Neural progenitor cell (in vitro differentiated cells): ENCODE data around the gene AHI1. TPM values are rescaled to one million over a fixed set of nuclear protein-coding genes. Genes with fewer than 3 reads are reported as not detected.

Experiments used
- DNase-seq: peaks from one replicate; pipeline ENCODE4 v3.0.0-alpha.2; 2016; ENCODE audit warnings: low spot score
- H2AFZ ChIP-seq: fragments of 200-600 bp; sonication (generic); replicated peaks from 2 replicates; pipeline ENCODE4 v1.6.1; 2016; ENCODE audit warnings: antibody characterized with exemption
- H3F3A ChIP-seq: fragments of 200-600 bp; sonication (generic); 2 replicates; pipeline ENCODE4 v1.6.1; 2016; ENCODE audit warnings: antibody characterized with exemption, low read depth
- H3K27ac ChIP-seq: fragments of 200-600 bp; sonication (generic); 2 replicates; pipeline ENCODE4 v1.5.1; 2016; ENCODE audit warnings: mild to moderate bottlenecking
- H3K27me3 ChIP-seq: fragments of 200-600 bp; sonication (generic); 2 replicates; pipeline ENCODE4 v1.6.1; 2016; ENCODE audit warnings: mild to moderate bottlenecking, moderate library complexity
- H3K36me3 ChIP-seq: fragments of 200-600 bp; sonication (generic); 2 replicates; pipeline ENCODE4 v1.5.1; 2016
- H3K4me1 ChIP-seq: fragments of 200-600 bp; sonication (generic); 2 replicates; pipeline ENCODE4 v1.6.1; 2016; ENCODE audit warnings: mixed run types
- H3K4me2 ChIP-seq: fragments of 200-600 bp; sonication (generic); 2 replicates; pipeline ENCODE4 v1.6.1; 2016
- H3K4me3 ChIP-seq: fragments of 200-600 bp; sonication (generic); 2 replicates; pipeline ENCODE4 v1.5.1; 2016
- H3K79me2 ChIP-seq: fragments of 200-600 bp; sonication (generic); 2 replicates; pipeline ENCODE4 v1.6.1; 2016; ENCODE audit warnings: low read depth
- H3K9ac ChIP-seq: fragments of 200-600 bp; sonication (generic); 2 replicates; pipeline ENCODE4 v1.6.1; 2016
- H3K9me3 ChIP-seq: fragments of 200-600 bp; sonication (generic); 2 replicates; pipeline ENCODE4 v1.5.1; 2016; ENCODE audit warnings: low read depth
- H4K20me1 ChIP-seq: fragments of 200-600 bp; sonication (generic); 2 replicates; pipeline ENCODE4 v1.6.1; 2016; ENCODE audit warnings: low read depth
- H3K27ac Mint-ChIP-seq: 3 replicates; pipeline ENCODE4 v1.8.0; 2021; ENCODE audit warnings: mixed read lengths
- H3K27me3 Mint-ChIP-seq: 2 replicates; pipeline ENCODE4 v1.8.0; 2022; ENCODE audit warnings: low read depth, mild to moderate bottlenecking, inconsistent platforms, moderate library complexity, mixed read lengths; ENCODE audit not compliant: insufficient read depth
- H3K36me3 Mint-ChIP-seq: 3 replicates; pipeline ENCODE4 v1.8.0; 2021; ENCODE audit warnings: mixed read lengths
- H3K4me1 Mint-ChIP-seq: 3 replicates; pipeline ENCODE4 v1.8.0; 2021; ENCODE audit warnings: mixed read lengths
- H3K4me3 Mint-ChIP-seq: 3 replicates; pipeline ENCODE4 v1.8.0; 2021; ENCODE audit warnings: mild to moderate bottlenecking, moderate library complexity, mixed read lengths
- H3K9me3 Mint-ChIP-seq: 3 replicates; pipeline ENCODE4 v1.8.0; 2020; ENCODE audit warnings: mixed read lengths
- CTCF ChIP-seq: fragments of 200-600 bp; sonication (generic); IDR thresholded peaks from 2 replicates; pipeline ENCODE4 v1.5.1; 2017; ENCODE audit warnings: antibody characterized with exemption, mild to moderate bottlenecking
- EZH2 ChIP-seq: fragments of 200-600 bp; sonication (generic); IDR thresholded peaks from 2 replicates; pipeline ENCODE4 v1.6.1; 2017; ENCODE audit warnings: antibody characterized with exemption, mild to moderate bottlenecking, moderate library complexity
- EZH2phosphoT487 ChIP-seq: fragments of 200-600 bp; sonication (generic); IDR thresholded peaks from 2 replicates; pipeline ENCODE4 v1.6.1; 2017; ENCODE audit warnings: antibody characterized with exemption
- total RNA-seq: library from RNA; depleted of rRNA; stranded (reverse); fragments of >200 nt; gene quantifications from 2 replicates; pipeline ENCODE4 v1.2.3, GENCODE V29; 2015; ENCODE audit warnings: low replicate concordance

AHI1 gene
- total RNA-seq, 1 donor from 2014 or later: 26.2 TPM

- Histone ChIP-seq H3K27me3 (no peaks in the 10 kb centered on the region), H4K20me1 (no peaks in the 10 kb centered on the region), H3K4me2 (no peak overlapping the region), H3K4me3 (no peak overlapping the region), H3K36me3 (no peaks in the 10 kb centered on the region), H3K9ac (no peak overlapping the region), H3K9me3 (no peaks in the 10 kb centered on the region), H3F3A (no peaks in the 10 kb centered on the region), H3K4me1 (peaks cover 8% of the 10 kb centered on the region), H2AFZ (peak overlapping the region; percentile 44), H3K27ac (no peak overlapping the region), H3K79me2 (no peaks in the 10 kb centered on the region)
- Mint-ChIP-seq H3K4me1 (no peaks in the 10 kb centered on the region), H3K27ac (no peak overlapping the region), H3K9me3 (no peaks in the 10 kb centered on the region), H3K36me3 (no peaks in the 10 kb centered on the region), H3K27me3 (peaks cover 4% of the 10 kb centered on the region), H3K4me3 (no peak overlapping the region)
- no peak for DNase-seq
- TF ChIP-seq CTCF (no peak), EZH2phosphoT487 (no peak), EZH2 (no peak)
These were observed 222.8 kb downstream of the AHI1 start for GRCh38 chr6:135274561-135275293.

DNA sequence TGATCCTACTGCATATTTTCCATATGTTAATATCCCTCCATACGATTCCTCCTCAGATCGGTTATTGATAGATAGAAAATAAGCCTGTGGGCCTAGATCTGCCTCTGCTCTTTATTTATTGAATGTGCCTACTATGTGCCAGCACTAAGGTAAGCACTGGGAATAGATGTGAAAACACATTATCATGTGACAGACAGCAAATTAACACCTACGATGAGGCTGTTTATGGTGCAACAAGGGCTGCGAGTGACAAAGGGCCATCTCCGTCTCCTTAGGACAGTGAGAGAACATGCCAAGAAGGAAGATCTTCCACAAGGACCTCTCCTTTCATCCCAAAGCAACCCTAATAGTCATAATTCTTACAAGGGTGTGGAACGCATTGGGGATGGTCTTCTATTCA is 225.9 kb downstream of the AHI1 start:
- Histone ChIP-seq H2AFZ (no peak overlapping the region), H3K4me2 (no peak overlapping the region), H3K4me3 (no peak overlapping the region), H3F3A (no peaks in the 10 kb centered on the region), H3K36me3 (no peaks in the 10 kb centered on the region), H4K20me1 (no peaks in the 10 kb centered on the region), H3K9ac (no peak overlapping the region), H3K4me1 (peaks cover 12% of the 10 kb centered on the region), H3K79me2 (no peaks in the 10 kb centered on the region), H3K27ac (no peak overlapping the region), H3K9me3 (no peaks in the 10 kb centered on the region), H3K27me3 (no peaks in the 10 kb centered on the region)
- TF ChIP-seq EZH2: no peak
- TF ChIP-seq EZH2phosphoT487: no peak
- no peak for TF ChIP-seq CTCF
- H3K4me3 Mint-ChIP-seq: no peak overlapping the region
- no peak overlapping the region for H3K27ac Mint-ChIP-seq
- H3K9me3 Mint-ChIP-seq: no peaks in the 10 kb centered on the region
- no peak for DNase-seq
- H3K4me1 Mint-ChIP-seq: peaks cover 3% of the 10 kb centered on the region
- no peaks in the 10 kb centered on the region for H3K36me3 Mint-ChIP-seq
- peaks cover 3% of the 10 kb centered on the region for H3K27me3 Mint-ChIP-seq

- Mint-ChIP-seq H3K4me1 (peaks cover 3% of the 10 kb centered on the region), H3K27ac (no peak overlapping the region)
- H3K9ac ChIP-seq: no peak overlapping the region
These were observed 226.6 kb downstream of the AHI1 start for GRCh38 chr6:135270676-135271536.

More at GRCh38 chr6:135270676-135271536, 226.6 kb downstream of the AHI1 start:
- no peak overlapping the region for H2AFZ ChIP-seq
- Mint-ChIP-seq H3K9me3 (no peaks in the 10 kb centered on the region), H3K36me3 (no peaks in the 10 kb centered on the region), H3K27me3 (peaks cover 3% of the 10 kb centered on the region), H3K4me3 (no peak overlapping the region)
- H4K20me1 ChIP-seq: no peaks in the 10 kb centered on the region
- no peak for DNase-seq
- H3K27ac ChIP-seq: no peak overlapping the region
- peaks cover 12% of the 10 kb centered on the region for H3K4me1 ChIP-seq
- no peaks in the 10 kb centered on the region for H3K36me3 ChIP-seq
- no peaks in the 10 kb centered on the region for H3K27me3 ChIP-seq
- H3K4me2 ChIP-seq: no peak overlapping the region
- no peak overlapping the region for H3K4me3 ChIP-seq
- no peaks in the 10 kb centered on the region for H3F3A ChIP-seq
- TF ChIP-seq CTCF: no peak
- TF ChIP-seq EZH2phosphoT487: no peak
- H3K9me3 ChIP-seq: no peaks in the 10 kb centered on the region
- no peaks in the 10 kb centered on the region for H3K79me2 ChIP-seq
